ENCODE measurements around the gene PRKCZ.

The PRKCZ gene

GRCh38 chr1:2124446-2125198, 74.4 kb downstream of the PRKCZ start:
- no peak for DNase-seq

GRCh38 chr1:2125350-2126211, 75.4 kb downstream of the PRKCZ start:
- no peak for DNase-seq

DNA sequence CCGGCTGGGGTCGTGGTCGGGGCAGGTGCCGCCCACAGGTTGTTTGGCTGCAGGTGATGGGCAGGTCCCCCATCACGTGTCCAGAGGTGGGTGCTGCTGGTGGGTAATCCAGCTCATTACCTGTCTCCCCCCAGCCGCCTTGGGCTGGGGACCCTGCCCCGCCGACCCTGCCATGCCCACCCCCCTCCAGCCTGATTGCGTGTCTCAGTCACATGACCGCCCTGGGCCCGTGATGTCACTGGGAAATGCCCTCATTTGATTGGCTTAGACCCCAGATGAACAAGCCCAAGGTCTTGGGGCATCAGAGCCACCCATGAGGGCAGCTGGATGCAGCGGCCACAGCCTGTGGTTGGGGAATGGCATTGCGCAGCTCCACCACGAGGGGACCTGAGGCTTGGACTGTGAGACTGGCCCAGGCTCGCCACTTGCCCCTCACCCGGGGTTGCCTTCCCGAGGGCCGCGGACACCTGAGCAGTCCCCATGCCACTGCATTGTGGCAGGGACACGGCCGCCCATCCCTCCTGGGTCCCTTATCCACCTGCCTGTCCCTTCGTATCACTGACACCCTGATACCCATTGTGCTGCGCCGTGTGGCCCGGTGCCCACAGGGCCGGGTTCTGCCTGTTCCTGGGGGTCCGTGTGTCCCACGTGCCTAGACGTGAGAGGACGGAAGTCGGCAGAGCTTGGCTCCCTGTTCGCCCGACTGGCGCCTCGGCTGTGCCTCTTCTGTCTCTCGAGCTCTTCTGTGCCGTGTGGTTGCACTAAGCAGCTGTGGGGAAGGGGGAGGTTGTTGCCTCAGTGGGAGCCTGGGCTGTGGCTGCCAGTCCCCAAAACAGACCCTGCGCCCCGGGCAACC, 76.3 kb downstream of the PRKCZ start:
- no peak for DNase-seq

- no peak for DNase-seq
These were observed 77.3 kb downstream of the PRKCZ start for GRCh38 chr1:2127187-2128145.

- no peak for DNase-seq
These were observed 78.1 kb downstream of the PRKCZ start for GRCh38 chr1:2128189-2128901.

DNA sequence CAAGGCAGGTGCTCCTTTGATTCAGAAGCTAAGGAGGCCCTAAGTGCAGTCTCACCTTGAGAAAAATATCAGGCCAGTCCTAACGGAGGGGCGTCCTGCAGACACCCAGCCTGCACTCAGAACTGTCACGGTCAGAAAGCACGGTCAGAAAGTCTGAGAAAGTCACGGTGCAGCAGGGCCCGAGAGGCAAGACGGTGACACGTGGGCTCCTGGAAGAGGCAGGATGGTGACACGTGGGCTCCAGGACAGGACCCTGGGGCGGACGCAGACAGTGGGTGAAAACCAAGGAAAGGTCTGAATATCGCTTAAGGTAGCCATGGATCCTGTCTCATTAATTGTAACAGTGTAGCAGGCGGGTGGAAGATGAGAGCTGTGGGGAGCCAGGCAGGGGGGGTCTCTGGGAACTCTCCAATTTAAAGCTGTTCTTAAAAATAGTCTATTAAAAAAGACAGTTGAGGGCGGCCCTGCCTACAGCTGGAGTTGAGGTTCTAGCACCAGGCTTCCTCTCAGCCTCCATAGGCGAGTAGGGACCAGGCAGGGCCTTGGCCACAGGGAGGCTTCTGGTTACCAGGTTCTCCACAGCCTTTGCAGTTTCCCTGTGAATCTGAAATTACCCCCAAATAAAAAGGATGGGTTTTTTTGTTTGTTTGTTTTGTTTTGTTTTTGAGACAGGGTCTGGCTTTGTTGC, 79.2 kb downstream of the PRKCZ start:
- DNase-seq, result no peak

DNA sequence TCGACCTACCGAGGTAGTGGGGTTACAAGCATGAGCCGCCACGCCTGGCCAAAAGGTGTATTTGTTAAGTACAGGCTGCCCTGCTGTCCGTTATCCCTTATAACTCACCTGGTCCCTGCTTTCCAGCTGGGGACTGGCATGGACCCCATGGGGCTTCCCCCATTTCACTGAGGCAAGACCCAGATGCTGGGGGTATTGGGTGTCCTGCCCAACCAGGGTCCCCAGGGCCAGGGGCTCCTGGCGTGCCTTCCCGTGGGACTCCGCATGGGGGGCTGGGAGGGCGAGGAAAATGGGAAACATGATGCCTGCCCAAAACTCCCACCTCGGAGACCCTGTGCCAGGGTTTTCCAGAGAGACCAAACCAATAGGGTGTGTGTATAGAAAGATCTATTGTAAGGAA, 79.9 kb downstream of the PRKCZ start:
- DNase-seq, result no peak

GRCh38 chr1:2130871-2131289, 80.7 kb downstream of the PRKCZ start:
- DNase-seq, result no peak

DNA sequence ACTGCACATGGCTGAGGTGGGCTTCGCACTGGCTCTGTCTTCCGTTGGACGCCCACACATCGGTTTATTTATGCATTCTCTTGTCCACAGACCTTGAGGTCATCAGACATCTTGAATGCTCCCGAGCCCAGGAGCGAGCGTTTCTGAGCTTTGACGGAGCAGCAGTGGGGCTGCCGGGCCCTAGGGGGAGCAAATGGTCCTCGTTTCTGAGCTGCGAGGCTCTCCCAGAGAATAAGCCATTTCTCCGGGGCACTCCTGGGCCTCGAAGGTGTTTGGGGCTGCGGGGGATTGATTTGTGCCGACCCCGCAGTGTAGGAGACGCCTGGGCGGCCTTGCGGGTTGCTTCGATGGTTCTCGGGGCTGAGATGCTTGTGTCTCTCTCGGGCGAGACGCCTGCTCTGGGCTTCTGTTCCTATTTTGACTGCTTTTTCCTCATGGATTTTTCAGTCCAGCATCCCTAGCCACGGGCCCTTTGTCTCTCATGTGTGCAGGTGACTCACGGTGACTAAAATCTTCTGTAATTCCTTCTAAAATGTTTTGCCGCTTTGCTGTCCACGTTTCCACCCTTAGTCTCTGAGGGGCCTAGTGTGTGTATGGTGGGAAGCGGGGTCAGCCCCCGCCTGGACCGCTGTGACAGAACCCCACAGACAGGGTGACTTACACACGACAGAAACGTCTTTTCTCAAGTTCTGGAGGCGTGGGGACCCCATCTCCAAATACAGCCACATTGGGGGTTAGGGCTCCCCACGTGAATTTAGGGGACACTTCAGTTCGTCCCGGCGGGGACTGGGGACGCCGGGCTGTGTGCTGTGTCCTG, 82.2 kb downstream of the PRKCZ start:
- DNase-seq, result peak in 1 of 2 experiments; percentile 42

- DNase-seq, result peak; percentile 90 to 92
These were observed 83.0 kb downstream of the PRKCZ start for GRCh38 chr1:2133039-2133878.

DNA sequence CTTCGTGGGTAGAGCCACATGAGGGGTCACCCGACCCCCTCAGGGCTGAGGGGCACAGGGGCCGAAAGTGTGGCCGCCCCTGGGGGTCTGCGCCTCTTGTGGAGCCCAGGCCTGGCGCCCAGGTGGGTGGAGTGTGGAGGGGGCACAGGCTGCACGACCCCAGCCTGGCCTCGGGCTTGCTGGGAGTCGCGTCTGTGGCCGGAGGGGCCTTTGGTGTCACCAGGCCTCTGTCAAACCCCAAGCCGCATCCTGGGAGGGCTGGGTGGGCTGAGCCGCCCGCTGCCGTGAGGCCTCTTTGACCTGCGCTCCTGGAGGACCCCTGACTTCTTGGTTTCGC, 83.6 kb downstream of the PRKCZ start:
- no peak for DNase-seq

DNA sequence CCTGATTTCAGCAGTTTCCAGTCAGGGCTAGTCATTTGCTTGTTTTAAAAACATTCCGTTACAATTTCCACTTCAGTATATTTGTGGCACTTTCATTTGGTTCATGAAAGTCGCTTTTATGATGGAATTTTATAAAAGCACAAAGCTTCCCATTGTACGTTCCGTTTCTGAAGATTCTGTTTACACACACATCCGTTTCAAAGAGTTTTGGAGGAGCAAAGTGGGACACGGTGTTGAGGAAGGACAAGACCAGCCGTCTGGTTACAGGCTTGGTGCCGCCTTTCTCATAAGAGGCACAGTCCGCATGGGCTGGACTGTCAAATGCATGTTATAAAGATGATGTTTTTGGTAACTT, 84.0 kb downstream of the PRKCZ start:
- no peak for DNase-seq

DNA sequence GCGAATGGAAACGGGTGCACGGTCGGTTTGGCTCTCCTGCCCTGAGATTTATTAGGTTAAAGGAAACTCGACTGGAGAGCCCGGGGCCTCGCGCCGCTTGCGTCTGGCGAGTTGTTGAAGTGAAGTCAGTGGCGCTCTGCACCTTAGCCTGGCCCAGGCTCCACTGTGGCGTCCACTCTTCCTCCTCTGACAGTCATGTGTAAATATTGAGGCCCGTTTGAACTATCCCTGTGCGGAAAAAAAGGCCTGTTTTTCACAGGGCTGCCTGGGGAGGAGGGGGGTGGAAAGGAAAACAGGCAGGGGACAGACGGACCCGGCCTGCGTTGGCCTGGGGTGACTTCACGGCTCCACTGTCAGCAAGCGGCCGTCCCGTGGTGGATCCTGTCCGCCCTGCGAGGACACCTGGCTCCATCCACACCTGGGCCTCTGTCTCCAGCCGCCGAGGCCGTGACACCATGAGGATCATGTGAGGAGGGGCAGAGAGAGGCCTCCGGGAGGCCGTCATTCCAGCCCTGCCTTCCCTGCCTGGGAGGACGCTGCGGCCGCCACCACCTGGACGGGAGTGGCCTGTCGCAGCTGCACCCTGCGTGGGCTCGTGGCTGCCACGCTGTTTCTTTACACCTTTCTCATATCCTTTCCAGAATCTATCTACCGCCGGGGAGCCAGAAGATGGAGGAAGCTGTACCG, 84.6 kb downstream of the PRKCZ start:
- no peak for DNase-seq

DNA sequence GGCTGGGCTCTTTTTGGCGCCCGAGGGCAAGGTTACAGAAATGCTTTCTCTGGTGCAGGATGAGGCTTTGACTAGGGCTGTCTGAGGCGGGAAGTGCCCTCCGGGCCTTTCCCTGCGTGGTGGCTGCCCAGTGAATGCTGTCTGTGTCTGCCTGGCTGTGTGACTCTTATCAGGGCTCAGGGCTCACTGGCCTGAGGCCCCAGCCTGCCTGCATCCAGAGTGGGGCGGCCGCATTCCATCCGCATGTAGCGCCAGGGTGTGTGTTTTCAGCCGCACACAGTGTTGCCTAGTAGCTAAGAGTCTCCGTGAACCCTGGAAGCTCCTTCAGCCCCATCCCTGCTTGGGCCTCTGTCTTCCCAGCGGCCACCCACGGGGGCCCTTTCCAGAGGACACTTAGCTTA, 85.2 kb downstream of the PRKCZ start:
- DNase-seq, result no peak

GRCh38 chr1:2135941-2136340, 85.7 kb downstream of the PRKCZ start:
- DNase-seq, result no peak

GRCh38 chr1:2136386-2137235, 86.4 kb downstream of the PRKCZ start:
- DNase-seq, result no peak
